AG04450 (cell line): ENCODE data around the gene TSPAN16. TPM values are rescaled to one million over a fixed set of nuclear protein-coding genes. Genes with fewer than 3 reads are reported as not detected.

Source experiments
- CTCF ChIA-PET: fragments of 300-600, 350-600 bp; formaldehyde crosslinking; extraction: SDS; loops from one replicate; lab custom pipeline; 2022; ENCODE audit warnings: antibody characterized with exemption, inconsistent platforms; lab: Charles Lee
- POLR2A ChIA-PET: fragments of 350-600 bp; formaldehyde crosslinking; extraction: SDS; loops from one replicate; lab custom pipeline; 2021; ENCODE audit warnings: antibody characterized with exemption, inconsistent platforms; lab: Yijun Ruan, JAX
- DNase-seq: peaks from one replicate; pipeline ENCODE4 v3.0.0-alpha.2; 2011; ENCODE audit warnings: low read depth, low spot score
- H3K27ac ChIP-seq: one replicate; pipeline ENCODE4 v1.5.1; 2012; ENCODE audit warnings: low read depth, low read length, control low read depth
- H3K27me3 ChIP-seq: one replicate; pipeline ENCODE4 v1.6.0; 2012; ENCODE audit warnings: low read length; ENCODE audit not compliant: control insufficient read depth, insufficient read depth
- H3K4me3 ChIP-seq: 2 replicates; pipeline ENCODE4 v1.5.1; 2011; ENCODE audit warnings: mild to moderate bottlenecking, low read depth, low read length, control low read depth
- H3K9me3 ChIP-seq: 2 replicates; pipeline ENCODE4 v1.5.1; 2012; ENCODE audit warnings: low read length; ENCODE audit not compliant: control insufficient read depth, insufficient read depth
- CTCF ChIP-seq: IDR thresholded peaks from 2 replicates; pipeline ENCODE4 v1.5.1; 2011; ENCODE audit warnings: low read depth, low read length, control low read depth, inconsistent platforms
- polyA plus RNA-seq: library from polyadenylated mRNA; depleted of rRNA; stranded (reverse); fragments of >200 nt; gene quantifications from 2 replicates; pipeline ENCODE4 v1.2.3, GENCODE V29; 2011

TSPAN16 gene
- polyA plus RNA-seq, 1 experiment, result not detected

- CTCF ChIA-PET, result interaction anchor here (1.6 kb wide), 1 partner anchor 140 kb away, joined by 6 read pairs; no protein-coding TSS in a partner anchor
- POLR2A ChIA-PET, result interaction anchor here (0.6 kb wide), 1 partner anchor 20 kb away, joined by 3 read pairs; no protein-coding TSS in a partner anchor
- no peak for TF ChIP-seq CTCF
- no peaks in the 10 kb centered on the region for H3K27me3 ChIP-seq
- no peak overlapping the region for H3K27ac ChIP-seq
- no peaks in the 10 kb centered on the region; the same call in 1 of the 2 replicates for H3K9me3 ChIP-seq
- DNase-seq, result no peak
- H3K4me3 ChIP-seq, result no peak overlapping the region
Observed at GRCh38 chr19:11342429-11342828, 46.5 kb downstream of the TSPAN16 start.

GRCh38 chr19:11345122-11345803 is 49.3 kb downstream of the TSPAN16 start:
- CTCF ChIA-PET, result no interaction called here
- no peak for TF ChIP-seq CTCF

GRCh38 chr19:11346104-11346940 is 50.4 kb downstream of the TSPAN16 start, which contains the start of the genes CCDC159 and TMEM205:
TSS of gene CCDC159 (plus strand) at chr19:11346519. CDS start at chr19:11346607, 88 bp downstream.
TSS of gene TMEM205 (minus strand) at chr19:11346268. CDS start at chr19:11345619, 649 bp downstream.
- POLR2A ChIA-PET, result interaction anchor here (0.7 to 1.1 kb wide), 4 partner anchors 22 to 183 kb away, joined by 3 to 8 read pairs (median 5); partner anchors contain the start of genes ECSIT and SWSAP1
- Histone ChIP-seq H3K27ac (peak within 1 kb of the TSS; percentile 71), H3K4me3 (peak within 1 kb of the TSS; percentile 90), H3K9me3 (peaks cover 14% of the 10 kb centered on the region), H3K27me3 (no peaks in the 10 kb centered on the region)
- 0 out of 2 replicates have a peak, but pooled peaks have one; percentile 8 for TF ChIP-seq CTCF
- peak; percentile 97 for DNase-seq
- CTCF ChIA-PET, result interaction anchor here (1.1 to 1.7 kb wide), 3 partner anchors 35 to 103 kb away, joined by 3 to 8 read pairs (median 5); no protein-coding TSS in a partner anchor

More at GRCh38 chr19:11345122-11345803, 49.3 kb downstream of the TSPAN16 start:
- Histone ChIP-seq H3K4me3 (peak overlapping the region; percentile 90), H3K9me3 (peaks cover 14% of the 10 kb centered on the region), H3K27ac (peak overlapping the region; percentile 39), H3K27me3 (no peaks in the 10 kb centered on the region)
- POLR2A ChIA-PET, result interaction anchor here (1.0 kb wide), 2 partner anchors 21 kb away, joined by 8 to 11 read pairs; no protein-coding TSS in a partner anchor
- no peak for DNase-seq

- H3K9me3 ChIP-seq, result peaks cover 14% of the 10 kb centered on the region
- H3K27ac ChIP-seq, result no peak overlapping the region
- no peak overlapping the region for H3K4me3 ChIP-seq
- no peak for DNase-seq
- no peaks in the 10 kb centered on the region for H3K27me3 ChIP-seq
- POLR2A ChIA-PET, result no interaction called here
- no peak for TF ChIP-seq CTCF
- CTCF ChIA-PET, result interaction anchor here (1.6 to 1.7 kb wide), 1 partner anchor 33 kb away, joined by 4 to 8 read pairs; no protein-coding TSS in a partner anchor
Observed at GRCh38 chr19:11347546-11348039, 51.6 kb downstream of the TSPAN16 start.
